ENCODE data around the gene MCC.
A peak's percentile ranks its signal among the peaks of the same experiment; 100 is the strongest.

MCC gene

DNA sequence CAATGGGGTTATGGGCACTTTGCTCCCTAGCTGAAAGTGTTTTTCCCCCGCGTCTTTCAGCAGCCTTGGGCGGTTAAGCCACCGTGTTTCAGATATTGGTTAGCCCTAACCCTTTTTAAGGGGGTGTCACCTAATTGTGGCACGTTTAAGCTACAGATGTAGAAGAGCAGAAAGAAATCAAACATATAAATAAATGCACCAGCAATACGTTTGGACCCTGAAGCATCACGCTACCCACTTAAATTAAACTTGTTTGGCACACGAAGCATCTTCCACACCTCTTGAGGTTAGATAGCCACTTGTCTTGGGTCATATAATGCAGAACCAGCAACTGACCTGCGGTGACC, 26.0 kb upstream of the MCC start:
- Histone ChIP-seq H3K27ac (ENCODE audit: low read depth in 2 of 2, low read length in 2 of 2) (peak overlapping the region; percentile 88 to 90), H3K4me1 (ENCODE audit: control insufficient read depth in 2 of 2, insufficient read depth in 2 of 2, low read length in 2 of 2) (peaks cover 3 to 4% of the 10 kb centered on the region in 2 donors), H3K9ac (ENCODE audit: low read depth in 1 of 2, low read length in 2 of 2) (peak overlapping the region; percentile 79 to 93), H3K9me3 (ENCODE audit: control insufficient read depth in 2 of 2, low read length in 2 of 2) (no peaks in the 10 kb centered on the region), H3K4me3 (ENCODE audit: low read length in 2 of 2) (peak overlapping the region; percentile 84 to 90), H3K36me3 (ENCODE audit: control insufficient read depth in 2 of 2, insufficient read depth in 2 of 2, low read length in 2 of 2) (peaks cover 0 to 6% of the 10 kb centered on the region in 2 donors), H3K27me3 (ENCODE audit: control insufficient read depth in 2 of 2, insufficient read depth in 2 of 2, low read length in 2 of 2) (no peaks in the 10 kb centered on the region)

DNA sequence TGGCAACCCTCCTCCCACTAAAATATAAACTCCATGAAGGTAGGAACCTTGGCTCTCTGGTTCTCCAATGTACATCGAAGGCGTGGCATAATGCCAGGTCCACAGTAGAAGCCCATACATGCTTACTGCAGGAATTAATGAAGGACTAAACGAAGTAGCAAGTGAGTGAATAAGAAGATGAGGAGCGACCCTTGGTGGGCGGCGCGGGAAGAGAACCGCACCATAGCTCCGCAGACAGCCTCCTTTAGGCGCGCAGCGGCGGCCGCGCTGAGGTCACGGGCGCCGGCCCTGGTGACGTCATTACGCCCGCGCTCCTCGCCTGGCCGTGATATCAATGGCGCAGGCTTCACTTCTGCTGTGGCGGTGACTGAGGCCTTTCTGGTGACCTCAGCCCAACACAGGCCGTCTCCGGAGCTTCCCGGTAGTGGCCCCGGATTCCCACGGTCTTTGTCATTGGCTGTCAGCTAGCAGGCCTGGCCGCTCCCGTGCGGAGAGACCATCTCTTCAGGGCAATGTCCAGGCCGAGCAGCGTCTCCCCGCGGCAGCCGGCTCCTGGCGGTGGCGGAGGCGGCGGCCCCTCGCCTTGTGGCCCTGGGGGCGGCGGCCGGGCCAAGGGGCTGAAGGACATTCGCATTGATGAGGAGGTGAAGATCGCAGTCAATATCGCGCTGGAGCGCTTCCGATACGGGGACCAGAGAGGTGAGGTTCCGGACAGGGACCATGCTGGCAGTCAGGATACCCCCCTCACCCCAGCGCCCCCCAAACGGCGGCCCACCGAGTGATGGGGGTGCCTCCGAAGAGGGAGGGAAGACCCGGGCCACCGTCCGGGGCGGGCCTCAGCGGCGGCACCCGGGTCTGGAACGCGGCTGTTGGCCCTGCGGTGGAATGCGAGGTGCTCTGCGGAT, 25.4 kb upstream of the MCC start, which contains the start of gene YTHDC2:
Gene YTHDC2 (plus strand): TSS at position 311 of the 905 bp plus-strand sequence. CDS start 202 bp downstream, at position 513.
- Histone ChIP-seq H3K27ac (ENCODE audit: low read depth in 2 of 2, low read length in 2 of 2) (peak within 1 kb of the TSS; percentile 88 to 90), H3K4me1 (ENCODE audit: control insufficient read depth in 2 of 2, insufficient read depth in 2 of 2, low read length in 2 of 2) (peaks cover 3 to 4% of the 10 kb centered on the region in 2 donors), H3K4me3 (ENCODE audit: low read length in 2 of 2) (peak within 1 kb of the TSS; percentile 84 to 90), H3K27me3 (ENCODE audit: control insufficient read depth in 2 of 2, insufficient read depth in 2 of 2, low read length in 2 of 2) (no peaks in the 10 kb centered on the region), H3K36me3 (ENCODE audit: control insufficient read depth in 2 of 2, insufficient read depth in 2 of 2, low read length in 2 of 2) (peaks cover 0 to 6% of the 10 kb centered on the region in 2 donors), H3K9ac (ENCODE audit: low read depth in 1 of 2, low read length in 2 of 2) (peak within 1 kb of the TSS; percentile 79 to 93), H3K9me3 (ENCODE audit: control insufficient read depth in 2 of 2, low read length in 2 of 2) (no peaks in the 10 kb centered on the region)

DNA sequence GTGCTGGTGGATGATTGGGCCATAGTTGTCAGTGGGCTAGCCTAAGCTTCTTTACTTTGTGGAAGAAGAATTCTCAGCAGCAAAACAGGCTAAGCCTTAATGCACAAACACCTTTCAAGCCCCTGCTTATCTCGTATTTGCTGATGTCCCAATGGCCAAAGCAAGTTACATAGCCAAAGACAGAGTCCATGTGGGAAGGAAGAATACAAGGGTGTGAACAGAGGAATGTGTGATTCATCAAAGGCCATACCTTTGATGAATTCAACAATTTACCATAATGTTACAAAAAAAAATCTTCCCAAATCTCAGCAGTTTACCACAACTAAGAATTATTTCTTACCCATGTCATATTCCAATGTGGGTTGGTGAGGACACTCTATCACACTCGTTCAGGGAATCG, 24.1 kb upstream of the MCC start:
- Histone ChIP-seq H3K27me3 (ENCODE audit: control insufficient read depth in 2 of 2, insufficient read depth in 2 of 2, low read length in 2 of 2) (peaks cover 0 to 6% of the 10 kb centered on the region in 2 donors), H3K4me3 (ENCODE audit: low read length in 2 of 2) (no peak overlapping the region), H3K9me3 (ENCODE audit: control insufficient read depth in 2 of 2, low read length in 2 of 2) (no peaks in the 10 kb centered on the region), H3K27ac (ENCODE audit: low read depth in 2 of 2, low read length in 2 of 2) (no peak overlapping the region), H3K4me1 (ENCODE audit: control insufficient read depth in 2 of 2, insufficient read depth in 2 of 2, low read length in 2 of 2) (peaks cover 3 to 4% of the 10 kb centered on the region in 2 donors), H3K9ac (ENCODE audit: low read depth in 1 of 2, low read length in 2 of 2) (no peak overlapping the region), H3K36me3 (ENCODE audit: control insufficient read depth in 2 of 2, insufficient read depth in 2 of 2, low read length in 2 of 2) (peaks cover 0 to 3% of the 10 kb centered on the region in 2 donors)

DNA sequence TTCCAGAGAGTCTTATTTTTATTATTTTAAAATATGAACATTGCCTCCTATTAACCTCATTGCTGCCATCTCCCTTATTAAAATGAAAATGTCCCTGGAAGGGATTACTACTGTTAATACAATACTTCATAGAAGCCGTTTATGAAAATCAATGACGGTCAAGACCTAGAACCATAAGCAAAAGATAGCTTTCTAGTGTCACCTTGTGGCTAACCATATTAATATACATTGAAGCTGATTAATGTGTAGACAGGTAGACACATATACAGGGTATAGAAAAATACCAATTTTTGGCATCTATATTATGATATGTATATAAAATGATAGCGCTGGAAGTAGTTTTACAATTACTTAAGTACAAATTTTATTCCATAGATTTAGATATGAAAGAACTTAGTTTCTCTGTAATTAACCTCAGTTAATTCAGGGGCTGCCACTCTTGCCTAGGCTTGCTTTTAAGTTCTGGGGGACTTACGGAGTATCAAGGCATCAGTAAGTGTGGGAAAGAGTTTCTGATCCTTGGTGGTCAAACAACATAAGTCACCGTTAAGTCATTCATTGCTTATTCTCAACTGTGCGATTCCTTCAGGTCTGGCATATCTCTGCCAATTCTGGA, 22.7 kb upstream of the MCC start:
- H3K27ac ChIP-seq (ENCODE audit: low read depth in 2 of 2, low read length in 2 of 2) = no peak overlapping the region
- peaks cover 3 to 4% of the 10 kb centered on the region in 2 donors for H3K4me1 ChIP-seq (ENCODE audit: control insufficient read depth in 2 of 2, insufficient read depth in 2 of 2, low read length in 2 of 2)

DNA sequence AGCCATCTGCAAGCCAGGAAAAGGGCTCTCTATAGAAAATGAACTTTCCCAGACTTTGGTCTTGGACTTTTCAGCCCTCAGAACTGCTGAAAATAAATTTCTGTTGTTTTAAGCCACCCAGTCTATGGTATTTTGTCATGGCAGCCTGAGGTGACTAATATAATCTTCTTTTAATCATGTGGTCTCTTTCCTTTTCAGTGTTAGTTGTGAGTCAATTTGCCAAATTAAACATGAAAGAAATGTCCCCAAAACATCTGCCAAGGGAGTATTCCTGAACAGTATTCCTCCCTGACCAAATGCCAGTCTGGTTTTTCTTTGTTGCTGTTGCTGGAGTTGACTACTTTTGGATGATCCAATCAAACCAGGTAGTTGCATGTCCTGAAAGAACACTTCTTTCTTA, 20.5 kb upstream of the MCC start:
- no peak overlapping the region for H3K9ac ChIP-seq (ENCODE audit: low read depth in 1 of 2, low read length in 2 of 2)

More for the DNA sequence above, 22.7 kb upstream of the MCC start:
- Histone ChIP-seq H3K4me3 (ENCODE audit: low read length in 2 of 2) (no peak overlapping the region), H3K9ac (ENCODE audit: low read depth in 1 of 2, low read length in 2 of 2) (no peak overlapping the region), H3K27me3 (ENCODE audit: control insufficient read depth in 2 of 2, insufficient read depth in 2 of 2, low read length in 2 of 2) (peaks cover 0 to 6% of the 10 kb centered on the region in 2 donors), H3K36me3 (ENCODE audit: control insufficient read depth in 2 of 2, insufficient read depth in 2 of 2, low read length in 2 of 2) (no peaks in the 10 kb centered on the region), H3K9me3 (ENCODE audit: control insufficient read depth in 2 of 2, low read length in 2 of 2) (no peaks in the 10 kb centered on the region)

DNA sequence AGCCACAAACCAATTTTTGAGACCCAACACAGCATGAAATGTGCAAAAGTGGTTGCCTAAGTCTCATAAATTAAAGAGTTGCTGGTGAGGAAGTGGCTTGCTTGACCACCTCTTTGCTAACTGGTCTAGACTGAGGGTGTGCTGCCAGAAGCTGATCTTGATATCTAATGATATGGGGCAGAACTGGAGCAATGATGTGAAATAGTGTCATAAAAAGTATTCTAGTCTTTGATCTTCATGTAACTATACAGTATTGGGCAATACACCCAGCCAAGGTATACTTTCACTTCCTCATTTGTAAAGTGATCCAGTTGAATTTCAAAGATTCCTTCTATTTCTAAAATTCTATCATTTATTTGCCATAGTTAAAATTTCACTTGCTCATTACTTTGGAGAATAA, 19.3 kb upstream of the MCC start:
- no peak overlapping the region for H3K27ac ChIP-seq (ENCODE audit: low read depth in 2 of 2, low read length in 2 of 2)
- H3K9ac ChIP-seq (ENCODE audit: low read depth in 1 of 2, low read length in 2 of 2) = no peak overlapping the region
- H3K36me3 ChIP-seq (ENCODE audit: control insufficient read depth in 2 of 2, insufficient read depth in 2 of 2, low read length in 2 of 2) = no peaks in the 10 kb centered on the region
- no peak overlapping the region for H3K4me3 ChIP-seq (ENCODE audit: low read length in 2 of 2)
- H3K9me3 ChIP-seq (ENCODE audit: control insufficient read depth in 2 of 2, low read length in 2 of 2) = no peaks in the 10 kb centered on the region
- no peaks in the 10 kb centered on the region for H3K4me1 ChIP-seq (ENCODE audit: control insufficient read depth in 2 of 2, insufficient read depth in 2 of 2, low read length in 2 of 2)
- H3K27me3 ChIP-seq (ENCODE audit: control insufficient read depth in 2 of 2, insufficient read depth in 2 of 2, low read length in 2 of 2) = peaks cover 0 to 6% of the 10 kb centered on the region in 2 donors

More for the DNA sequence above, 20.5 kb upstream of the MCC start:
- Histone ChIP-seq H3K4me3 (ENCODE audit: low read length in 2 of 2) (no peak overlapping the region), H3K4me1 (ENCODE audit: control insufficient read depth in 2 of 2, insufficient read depth in 2 of 2, low read length in 2 of 2) (no peaks in the 10 kb centered on the region), H3K9me3 (ENCODE audit: control insufficient read depth in 2 of 2, low read length in 2 of 2) (no peaks in the 10 kb centered on the region), H3K27ac (ENCODE audit: low read depth in 2 of 2, low read length in 2 of 2) (no peak overlapping the region), H3K27me3 (ENCODE audit: control insufficient read depth in 2 of 2, insufficient read depth in 2 of 2, low read length in 2 of 2) (peaks cover 0 to 6% of the 10 kb centered on the region in 2 donors), H3K36me3 (ENCODE audit: control insufficient read depth in 2 of 2, insufficient read depth in 2 of 2, low read length in 2 of 2) (no peaks in the 10 kb centered on the region)

DNA sequence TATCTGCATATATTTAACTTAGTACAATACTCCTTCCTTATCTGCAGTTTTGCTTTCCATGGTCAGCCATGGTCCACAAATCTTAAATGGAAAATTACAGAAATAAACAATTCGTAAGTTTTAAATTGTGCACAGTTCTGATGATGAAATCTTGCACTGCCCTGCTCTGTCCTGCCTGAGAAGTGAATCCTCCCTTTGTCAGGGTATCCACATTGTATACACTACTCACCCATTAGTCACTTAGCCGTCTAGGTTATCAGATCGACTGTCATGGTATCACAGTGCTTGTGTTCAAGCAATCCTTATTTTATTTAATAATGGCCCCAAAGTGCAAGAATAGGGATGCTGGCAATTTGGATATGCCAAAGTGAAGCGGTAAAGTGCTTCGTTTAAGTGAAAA, 16.9 kb upstream of the MCC start:
- H3K4me1 ChIP-seq (ENCODE audit: control insufficient read depth in 2 of 2, insufficient read depth in 2 of 2, low read length in 2 of 2) = no peaks in the 10 kb centered on the region
- no peaks in the 10 kb centered on the region for H3K9me3 ChIP-seq (ENCODE audit: control insufficient read depth in 2 of 2, low read length in 2 of 2)
- no peak overlapping the region for H3K4me3 ChIP-seq (ENCODE audit: low read length in 2 of 2)
- peaks cover 0 to 6% of the 10 kb centered on the region in 2 donors for H3K27me3 ChIP-seq (ENCODE audit: control insufficient read depth in 2 of 2, insufficient read depth in 2 of 2, low read length in 2 of 2)
- H3K27ac ChIP-seq (ENCODE audit: low read depth in 2 of 2, low read length in 2 of 2) = no peak overlapping the region
- no peaks in the 10 kb centered on the region for H3K36me3 ChIP-seq (ENCODE audit: control insufficient read depth in 2 of 2, insufficient read depth in 2 of 2, low read length in 2 of 2)
- no peak overlapping the region for H3K9ac ChIP-seq (ENCODE audit: low read depth in 1 of 2, low read length in 2 of 2)

DNA sequence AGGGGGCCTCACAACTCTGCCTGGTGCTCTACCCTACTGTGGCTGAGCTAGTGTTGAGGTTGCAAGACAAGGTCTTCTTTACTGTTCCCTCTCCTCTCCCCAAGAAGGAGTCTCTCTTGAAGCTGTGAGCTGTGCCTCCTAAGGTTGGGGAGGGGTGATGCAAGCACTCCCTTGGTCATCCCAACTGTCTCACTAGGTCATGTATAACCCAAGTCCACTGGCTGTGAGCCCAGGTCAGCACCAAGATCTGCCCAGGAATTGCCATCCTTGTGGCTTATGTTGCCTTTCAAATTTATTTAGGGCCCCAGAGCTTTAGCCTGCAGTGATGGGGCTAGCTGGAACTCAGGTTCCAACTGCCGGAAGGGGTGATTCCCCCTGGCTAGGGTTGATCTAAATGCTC, 14.9 kb upstream of the MCC start:
- no peak overlapping the region for H3K4me3 ChIP-seq (ENCODE audit: low read length in 2 of 2)
- H3K36me3 ChIP-seq (ENCODE audit: control insufficient read depth in 2 of 2, insufficient read depth in 2 of 2, low read length in 2 of 2) = no peaks in the 10 kb centered on the region
- no peak overlapping the region for H3K9ac ChIP-seq (ENCODE audit: low read depth in 1 of 2, low read length in 2 of 2)
- H3K27ac ChIP-seq (ENCODE audit: low read depth in 2 of 2, low read length in 2 of 2) = no peak overlapping the region
- no peaks in the 10 kb centered on the region for H3K4me1 ChIP-seq (ENCODE audit: control insufficient read depth in 2 of 2, insufficient read depth in 2 of 2, low read length in 2 of 2)
- peaks cover 0 to 3% of the 10 kb centered on the region in 2 donors for H3K27me3 ChIP-seq (ENCODE audit: control insufficient read depth in 2 of 2, insufficient read depth in 2 of 2, low read length in 2 of 2)
- no peaks in the 10 kb centered on the region for H3K9me3 ChIP-seq (ENCODE audit: control insufficient read depth in 2 of 2, low read length in 2 of 2)

DNA sequence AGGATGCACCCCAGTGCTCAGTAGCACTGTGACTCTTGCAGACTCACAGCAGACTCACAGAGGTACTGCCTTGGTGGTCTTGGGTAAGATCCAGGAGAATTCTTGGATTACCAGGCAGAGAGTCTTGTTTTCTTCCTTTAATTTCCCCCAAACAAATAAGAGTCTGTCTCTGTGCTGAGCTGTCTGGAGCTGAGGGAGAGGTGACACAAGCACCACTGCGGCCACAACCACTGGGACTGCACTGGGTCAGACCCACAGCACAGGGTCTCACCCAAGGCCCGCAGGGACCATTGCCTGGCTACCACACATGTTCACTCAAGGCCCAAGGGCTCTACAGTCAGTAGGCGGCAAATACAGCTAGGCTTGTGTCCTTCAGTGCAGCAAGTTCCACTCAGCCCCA, 13.8 kb upstream of the MCC start:
- no peaks in the 10 kb centered on the region for H3K36me3 ChIP-seq (ENCODE audit: control insufficient read depth in 2 of 2, insufficient read depth in 2 of 2, low read length in 2 of 2)
- H3K9me3 ChIP-seq (ENCODE audit: control insufficient read depth in 2 of 2, low read length in 2 of 2) = no peaks in the 10 kb centered on the region
- no peaks in the 10 kb centered on the region for H3K27me3 ChIP-seq (ENCODE audit: control insufficient read depth in 2 of 2, insufficient read depth in 2 of 2, low read length in 2 of 2)
- no peaks in the 10 kb centered on the region for H3K4me1 ChIP-seq (ENCODE audit: control insufficient read depth in 2 of 2, insufficient read depth in 2 of 2, low read length in 2 of 2)
- no peak overlapping the region for H3K27ac ChIP-seq (ENCODE audit: low read depth in 2 of 2, low read length in 2 of 2)
- H3K4me3 ChIP-seq (ENCODE audit: low read length in 2 of 2) = no peak overlapping the region
- H3K9ac ChIP-seq (ENCODE audit: low read depth in 1 of 2, low read length in 2 of 2) = no peak overlapping the region

DNA sequence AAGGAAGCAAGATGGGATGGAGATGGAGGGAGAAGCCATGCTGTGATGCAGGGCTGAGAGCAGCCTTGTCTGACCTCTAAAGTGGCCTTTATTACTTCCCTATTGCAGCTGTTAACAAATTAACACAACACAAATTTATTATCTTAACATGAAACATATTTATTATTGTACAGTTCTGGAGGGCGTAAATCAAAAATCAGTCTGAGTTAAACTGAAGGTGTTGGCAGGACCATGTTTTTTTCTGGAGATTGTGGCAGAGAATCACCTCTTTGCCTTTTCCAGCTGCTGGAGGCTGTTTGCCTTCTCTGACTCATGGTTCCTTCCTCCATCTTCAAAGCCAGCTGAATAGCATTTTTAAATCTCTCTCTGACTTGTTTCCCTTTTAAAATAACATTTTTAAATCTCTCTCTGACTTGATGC, 7.2 kb upstream of the MCC start:
- Histone ChIP-seq H3K4me1 (ENCODE audit: control insufficient read depth in 2 of 2, insufficient read depth in 2 of 2, low read length in 2 of 2) (no peaks in the 10 kb centered on the region), H3K27ac (ENCODE audit: low read depth in 2 of 2, low read length in 2 of 2) (no peak overlapping the region), H3K4me3 (ENCODE audit: low read length in 2 of 2) (no peak overlapping the region), H3K36me3 (ENCODE audit: control insufficient read depth in 2 of 2, insufficient read depth in 2 of 2, low read length in 2 of 2) (no peaks in the 10 kb centered on the region), H3K27me3 (ENCODE audit: control insufficient read depth in 2 of 2, insufficient read depth in 2 of 2, low read length in 2 of 2) (peaks cover 0 to 1% of the 10 kb centered on the region in 2 donors), H3K9ac (ENCODE audit: low read depth in 1 of 2, low read length in 2 of 2) (no peak overlapping the region), H3K9me3 (ENCODE audit: control insufficient read depth in 2 of 2, low read length in 2 of 2) (peaks cover under 1 to 3% of the 10 kb centered on the region in 2 donors)

All from mucosa of rectum (tissue), 2 donors.